HPDE6-E6E7 (cell line): Measurements from ENCODE around the gene TNFAIP8.
"Not testable (repeated sequence)": the region's sequence is repeated elsewhere in the genome, so short reads cannot be mapped to it uniquely, and the experiment has no call there.

Source experiments
- DNase-seq: peaks from one replicate; pipeline ENCODE4 v3.0.0; 2011; ENCODE audit warnings: missing footprints; ENCODE audit errors: extremely low spot score

Gene TNFAIP8

DNA sequence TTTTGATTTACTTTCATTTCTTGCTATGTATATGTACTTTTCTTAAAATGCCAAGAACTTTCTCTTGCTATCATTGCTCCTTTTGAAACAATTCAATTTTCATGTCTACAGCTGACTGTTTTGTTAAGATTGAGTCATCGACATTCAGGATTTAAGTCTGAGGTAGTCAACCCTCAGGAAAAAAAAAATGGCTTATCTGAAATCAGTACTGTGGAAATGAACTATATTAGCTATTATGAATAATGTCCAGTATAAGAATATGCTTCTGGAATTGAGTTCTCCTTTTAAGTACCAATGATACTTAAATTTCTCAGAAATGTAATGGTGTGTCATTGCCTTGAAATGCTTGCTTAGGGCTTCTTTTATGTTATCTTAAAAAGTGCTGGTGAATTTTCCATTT, 37.9 kb downstream of the TNFAIP8 start:
- no peak for DNase-seq

DNA sequence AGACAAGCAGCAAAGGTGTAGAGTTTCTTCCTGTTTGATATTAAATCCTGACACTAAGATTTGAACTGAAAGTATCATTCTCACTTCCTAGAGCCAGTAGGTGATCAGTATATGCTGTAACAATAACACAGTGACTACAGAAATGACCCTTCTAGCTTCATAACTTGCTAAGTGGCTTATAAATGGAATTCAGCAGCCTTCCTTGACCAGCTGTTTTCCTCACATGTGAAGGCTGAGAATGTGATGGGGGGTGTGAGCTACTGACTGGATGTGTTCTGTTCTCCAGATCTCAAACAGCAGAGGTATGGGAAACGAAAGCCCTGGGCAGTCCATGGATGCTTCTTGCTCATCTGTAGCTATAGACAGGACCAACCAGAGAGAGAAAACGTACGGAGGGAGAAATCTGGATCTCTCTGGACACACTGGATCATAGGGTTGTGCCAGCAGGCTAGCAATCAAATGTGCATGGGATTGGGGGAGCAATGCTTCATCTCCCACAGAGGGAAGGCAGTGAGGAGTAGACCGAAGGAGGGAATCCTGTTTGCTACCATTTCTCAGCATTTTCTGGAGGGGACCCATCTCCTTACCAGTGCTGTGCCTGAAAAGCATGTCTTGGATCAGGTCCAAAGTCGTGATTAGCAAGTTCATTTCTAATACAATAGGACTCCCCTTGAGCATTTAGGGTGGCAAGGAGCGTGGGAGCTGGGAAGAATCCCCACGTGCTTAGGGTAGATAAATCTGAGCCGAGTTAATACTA, 39.4 kb downstream of the TNFAIP8 start:
- no peak for DNase-seq

GRCh38 chr5:119396030-119396664, 40.3 kb downstream of the TNFAIP8 start:
- no peak for DNase-seq

GRCh38 chr5:119397518-119398380, 41.9 kb downstream of the TNFAIP8 start:
- DNase-seq: peak; percentile 33

GRCh38 chr5:119398727-119399466, 43.1 kb downstream of the TNFAIP8 start:
- DNase-seq: no peak

DNA sequence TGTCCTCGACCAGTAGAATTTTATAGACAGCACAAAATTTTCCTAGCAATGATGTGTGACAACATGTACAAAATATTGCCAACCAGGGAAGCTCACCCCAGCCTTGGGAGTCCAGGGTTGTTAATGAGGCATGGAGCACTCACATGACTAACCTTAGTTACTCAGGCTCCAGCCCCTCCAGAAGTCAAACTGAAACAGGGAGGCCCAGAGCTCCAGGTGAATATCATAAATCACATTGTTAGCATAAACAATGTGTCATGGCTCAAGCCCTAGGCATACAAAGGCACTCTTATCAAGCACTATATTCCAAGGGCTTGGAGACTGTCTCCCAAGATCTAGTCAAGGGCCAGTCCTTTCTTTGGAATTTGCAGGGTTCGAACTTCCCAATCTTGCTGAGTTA, 44.4 kb downstream of the TNFAIP8 start:
- DNase-seq: no peak

- DNase-seq: no peak
Measured at GRCh38 chr5:119402081-119402480, 46.3 kb downstream of the TNFAIP8 start.

- DNase-seq: no peak
Measured at GRCh38 chr5:119402555-119402954, 46.7 kb downstream of the TNFAIP8 start.

DNA sequence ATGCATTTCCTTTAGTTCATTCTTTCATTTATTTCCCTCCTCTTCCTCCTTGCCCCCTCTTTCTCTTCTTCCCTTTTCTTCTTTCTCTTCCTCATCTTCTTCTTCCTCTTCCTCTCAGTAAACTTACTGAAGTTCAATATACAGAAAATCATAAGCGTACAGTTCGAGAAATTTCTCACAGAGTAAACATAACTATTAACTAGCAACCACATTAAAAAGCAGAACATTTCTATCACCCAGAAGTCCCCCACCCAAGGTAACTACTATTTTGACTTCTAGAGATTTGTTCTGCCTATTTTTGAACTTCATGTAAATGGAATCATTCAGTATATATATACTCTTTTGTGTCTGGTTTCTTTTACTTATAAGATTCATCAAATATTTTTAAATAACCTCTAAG, 48.2 kb downstream of the TNFAIP8 start:
- DNase-seq: no peak

- no peak for DNase-seq
Measured at GRCh38 chr5:119405419-119405818, 49.6 kb downstream of the TNFAIP8 start.

- no peak for DNase-seq
Measured at GRCh38 chr5:119406551-119407110, 50.8 kb downstream of the TNFAIP8 start.

GRCh38 chr5:119409235-119409815, 53.5 kb downstream of the TNFAIP8 start:
- DNase-seq: no peak

- DNase-seq: no peak
Measured at GRCh38 chr5:119410448-119411159, 54.8 kb downstream of the TNFAIP8 start.

DNA sequence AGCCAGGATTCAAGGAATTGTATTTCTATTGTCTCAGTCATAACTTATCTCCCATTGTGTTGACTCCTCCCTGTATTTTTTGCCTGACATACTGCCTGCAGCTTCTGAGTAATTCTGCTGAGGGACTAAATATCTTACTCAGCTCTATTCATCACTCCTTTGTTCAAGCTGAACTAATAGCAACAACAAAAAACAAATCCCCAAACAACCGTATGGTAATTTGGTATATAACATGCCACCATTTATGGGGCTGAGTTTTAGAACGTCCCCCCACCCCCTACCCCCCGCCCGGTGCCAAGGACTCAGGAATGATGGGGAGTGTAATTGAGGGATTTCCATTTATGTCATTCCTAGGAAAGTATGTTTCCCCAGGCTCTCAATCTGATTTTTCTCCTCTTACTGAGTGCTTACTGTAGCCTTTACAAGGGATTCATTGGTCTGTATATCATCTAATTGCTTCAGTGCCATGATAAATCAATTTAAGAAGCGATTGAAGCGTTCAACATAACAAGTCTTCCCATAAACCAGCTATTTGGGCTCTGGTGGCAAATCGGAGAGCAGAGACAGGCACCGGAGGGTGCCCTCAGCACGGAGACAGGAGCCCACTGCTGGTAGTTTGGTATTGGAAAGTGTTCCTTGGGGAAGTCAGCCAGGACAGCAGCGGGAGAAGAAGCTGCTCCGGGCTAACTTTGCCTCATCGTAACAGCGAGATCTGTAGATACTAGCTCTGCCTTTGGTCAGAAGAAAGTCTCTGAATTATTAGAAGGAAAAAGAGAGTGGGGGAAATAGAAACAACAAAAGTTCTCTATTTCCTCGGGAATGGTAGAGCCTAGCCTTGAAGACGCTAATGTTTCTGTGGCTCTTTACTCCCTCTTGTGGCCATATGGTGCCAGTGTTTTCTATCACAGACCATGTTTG, 55.8 kb downstream of the TNFAIP8 start:
- peak; percentile 82 for DNase-seq

GRCh38 chr5:119412279-119413227, 56.7 kb downstream of the TNFAIP8 start:
- DNase-seq: no peak

DNA sequence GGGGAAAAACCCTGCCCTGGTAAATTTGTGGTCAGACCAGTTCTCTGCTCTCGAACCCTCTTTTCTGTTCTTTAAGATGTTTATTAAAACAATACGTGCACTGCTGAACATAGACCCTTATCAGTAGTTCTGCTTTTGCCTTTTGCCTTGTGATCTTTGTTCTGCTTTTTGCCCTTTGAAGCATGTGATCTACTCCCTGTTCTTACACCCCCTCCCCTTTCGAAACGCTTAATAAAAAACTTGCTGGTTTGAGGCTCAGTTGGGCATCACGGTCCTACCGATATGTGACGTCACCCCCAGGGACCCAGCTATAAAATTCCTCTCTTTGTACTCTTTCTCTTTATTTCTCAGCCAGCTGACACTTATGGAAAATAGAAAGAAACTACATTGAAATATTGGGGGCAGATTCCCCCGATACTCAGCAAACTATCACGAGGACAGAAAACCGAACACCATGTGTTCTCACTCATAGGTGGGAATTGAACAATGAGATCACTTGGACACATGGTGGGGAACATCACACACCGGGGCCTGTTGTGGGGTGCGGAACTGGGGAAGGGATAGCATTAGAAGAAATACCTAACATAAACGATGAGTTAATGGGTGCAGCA, 58.4 kb downstream of the TNFAIP8 start:
- not testable (repeated sequence) for DNase-seq

- DNase-seq: no peak
Measured at GRCh38 chr5:119417891-119418605, 62.2 kb downstream of the TNFAIP8 start.
